ENCODE data around the gene PLEKHA1.

The PLEKHA1 gene

GRCh38 chr10:122424059-122424458, 49.6 kb downstream of the PLEKHA1 start:
- DNase-seq, result no peak

GRCh38 chr10:122426829-122427228, 52.3 kb downstream of the PLEKHA1 start:
- DNase-seq, result no peak

- DNase-seq, result no peak
These were observed 52.8 kb downstream of the PLEKHA1 start for GRCh38 chr10:122427280-122427679.

- DNase-seq, result no peak
These were observed 60.8 kb downstream of the PLEKHA1 start for GRCh38 chr10:122435212-122435827.

GRCh38 chr10:122441961-122442360, 67.5 kb downstream of the PLEKHA1 start:
- DNase-seq, result no peak

GRCh38 chr10:122445469-122445868, 71.0 kb downstream of the PLEKHA1 start:
- DNase-seq, result no peak

- DNase-seq, result no peak
These were observed 71.4 kb downstream of the PLEKHA1 start for GRCh38 chr10:122445904-122446303.

- DNase-seq, result no peak
These were observed 72.3 kb downstream of the PLEKHA1 start for GRCh38 chr10:122446668-122447423.

GRCh38 chr10:122448600-122448999, 74.1 kb downstream of the PLEKHA1 start:
- DNase-seq, result no peak

- no peak for DNase-seq
These were observed 74.6 kb downstream of the PLEKHA1 start for GRCh38 chr10:122449153-122449552.

GRCh38 chr10:122450353-122450990, 76.0 kb downstream of the PLEKHA1 start:
- no peak for DNase-seq

- DNase-seq, result no peak
These were observed 79.6 kb downstream of the PLEKHA1 start for GRCh38 chr10:122454071-122454470.

GRCh38 chr10:122454603-122455080, 80.1 kb downstream of the PLEKHA1 start, which contains the start of gene ARMS2:
Gene ARMS2, plus strand, starts transcription at chr10:122454653. Its CDS starts 75 bp downstream, at chr10:122454728.
- DNase-seq, result no peak

- DNase-seq, result no peak
These were observed 81.0 kb downstream of the PLEKHA1 start for GRCh38 chr10:122455376-122456079.

- DNase-seq, result no peak
These were observed 83.4 kb downstream of the PLEKHA1 start for GRCh38 chr10:122457934-122458333.

- no peak for DNase-seq
These were observed 84.2 kb downstream of the PLEKHA1 start for GRCh38 chr10:122458693-122459092.

GRCh38 chr10:122459561-122460273, 85.2 kb downstream of the PLEKHA1 start:
- DNase-seq, result no peak

GRCh38 chr10:122460891-122461293, 86.4 kb downstream of the PLEKHA1 start:
- DNase-seq, result no peak

GRCh38 chr10:122461367-122461728, 86.8 kb downstream of the PLEKHA1 start, which contains the start of gene HTRA1:
Gene HTRA1, plus strand, starts transcription at chr10:122461553. Its CDS starts 100 bp downstream, at chr10:122461653.
- DNase-seq, result no peak

GRCh38 chr10:122461729-122462532, 87.4 kb downstream of the PLEKHA1 start:
- DNase-seq, result no peak
